Keratinocyte (primary cell): ENCODE data around the gene PUM1.
"Not testable (repeated sequence)": the region's sequence is repeated elsewhere in the genome, so short reads cannot be mapped to it uniquely, and the experiment has no call there.

ENCODE experiments used
- CTCF ChIP-seq, 3 experiments: IDR thresholded peaks in 1 of 3; conservative IDR thresholded peaks in 1 of 3; optimal IDR thresholded peaks in 1 of 3; 2 replicates in 2 of 3; 3 replicates in 1 of 3; pipeline versions ENCODE3 to v1.5.1; 2011; ENCODE audit warnings: low read length in 3 of 3, mild to moderate bottlenecking in 3 of 3, moderate library complexity in 2 of 3, control low read depth in 1 of 3, inconsistent platforms in 1 of 3; ENCODE audit not compliant: insufficient read depth in 2 of 3; ENCODE audit errors: extremely low read depth in 1 of 3
- EZH2 ChIP-seq: IDR thresholded peaks from one replicate; pipeline ENCODE4 v1.6.1; 2012; ENCODE audit warnings: inconsistent platforms, mild to moderate bottlenecking, low read length, moderate library complexity

- not testable (repeated sequence) for TF ChIP-seq EZH2; CTCF (optimal IDR thresholded peaks at IDR 0.05 in 1 of 3, IDR thresholded peaks at IDR 0.05 in 1 of 3, conservative IDR thresholded peaks at IDR 0.05 in 1 of 3; ENCODE audit: extremely low read depth in 1 of 3, insufficient read depth in 2 of 3, low read length in 3 of 3)
Observed at GRCh38 chr1:31038935-31039334, 26.6 kb downstream of the PUM1 start.
